Caco-2 (cell line): ENCODE data around the gene PRDM10. TPM values are rescaled to one million over a fixed set of nuclear protein-coding genes. Genes with fewer than 3 reads are reported as not detected.

Source experiments
- BruUV-seq: library from RNA; stranded (reverse); fragments of 400-500 nt; replicated peaks from 2 replicates; lab custom pipeline; 2021; lab: Mats Ljungman, UMichigan
- CTCF ChIA-PET: fragments of 300-600 bp; sonication (Branson Sonifier 250); formaldehyde crosslinking; loops from one replicate; lab custom pipeline; 2022; ENCODE audit warnings: antibody characterized with exemption; lab: Charles Lee
- POLR2A ChIA-PET: fragments of 300-600 bp; sonication (Branson Sonifier 250); formaldehyde crosslinking; loops from one replicate; lab custom pipeline; 2022; ENCODE audit warnings: antibody characterized with exemption; lab: Charles Lee
- DNase-seq, 2 experiments: peaks; one replicate each; pipeline versions ENCODE4 v3.0.0 to v3.0.0-alpha.2; 2020 to 2022
- H3K27me3 ChIP-seq: replicated peaks from 2 replicates; pipeline ENCODE4 v1.6.0; 2011; ENCODE audit warnings: low read length; ENCODE audit not compliant: control insufficient read depth, insufficient read depth
- H3K36me3 ChIP-seq: 2 replicates; pipeline ENCODE4 v1.5.1; 2011; ENCODE audit warnings: low read length; ENCODE audit not compliant: control insufficient read depth, insufficient read depth
- H3K4me1 ChIP-seq: fragments of 250-450 bp; sonication (Bioruptor Pico); 2 replicates; pipeline ENCODE4 v1.5.1; 2020; ENCODE audit warnings: mild to moderate bottlenecking
- H3K4me3 ChIP-seq: 2 replicates; pipeline ENCODE4 v1.5.1; 2011; ENCODE audit warnings: low read depth, mild to moderate bottlenecking, control low read depth, low read length
- H3K9me3 ChIP-seq: fragments of 250-450 bp; sonication (Bioruptor Pico); 2 replicates; pipeline ENCODE4 v1.5.1; 2020; ENCODE audit warnings: mild to moderate bottlenecking, moderate library complexity
- H3K27ac Mint-ChIP-seq: one replicate; pipeline ENCODE4 v1.8.0; 2022; ENCODE audit warnings: mixed read lengths; ENCODE audit not compliant: unreplicated experiment
- H3K27me3 Mint-ChIP-seq: one replicate; pipeline ENCODE4 v1.8.0; 2022; ENCODE audit warnings: mixed read lengths; ENCODE audit not compliant: insufficient read depth, unreplicated experiment
- H3K36me3 Mint-ChIP-seq: one replicate; pipeline ENCODE4 v1.8.0; 2022; ENCODE audit warnings: mild to moderate bottlenecking, mixed read lengths; ENCODE audit not compliant: insufficient read depth, unreplicated experiment
- H3K4me1 Mint-ChIP-seq: one replicate; pipeline ENCODE4 v1.8.0; 2022; ENCODE audit warnings: low read depth, mixed read lengths; ENCODE audit not compliant: unreplicated experiment
- H3K4me3 Mint-ChIP-seq: one replicate; pipeline ENCODE4 v1.8.0; 2022; ENCODE audit warnings: mild to moderate bottlenecking, moderate library complexity, mixed read lengths; ENCODE audit not compliant: unreplicated experiment
- H3K9me3 Mint-ChIP-seq: one replicate; pipeline ENCODE4 v1.8.0; 2022; ENCODE audit warnings: mixed read lengths; ENCODE audit not compliant: unreplicated experiment
- CTCF ChIP-seq, 2 experiments: fragments of 200-600 bp in 1 of 2; IDR thresholded peaks; 1 replicate in 1 of 2; 2 replicates in 1 of 2; pipeline versions ENCODE4 v1.5.1 to v1.8.0; 2011 to 2022; ENCODE audit warnings: antibody characterized with exemption in 1 of 2, control low read depth in 1 of 2, inconsistent platforms in 1 of 2, low read depth in 1 of 2, low read length in 1 of 2, mild to moderate bottlenecking in 1 of 2, moderate library complexity in 1 of 2; ENCODE audit not compliant: insufficient read depth in 1 of 2, severe bottlenecking in 1 of 2, unreplicated experiment in 1 of 2
- intact Hi-C: fragments of 100-400 bp; cut with micrococcal nuclease; formaldehyde crosslinking; loops from one replicate; pipeline ENCODE4 v1.10.0; 2022; ENCODE audit not compliant: unreplicated experiment
- total RNA-seq: library from RNA; stranded (reverse); gene quantifications from 2 replicates; pipeline ENCODE4 v1.2.3, GENCODE V29; 2022

Gene PRDM10
- total RNA-seq, 1 experiment from 2014 or later, result 11.8 TPM

DNA sequence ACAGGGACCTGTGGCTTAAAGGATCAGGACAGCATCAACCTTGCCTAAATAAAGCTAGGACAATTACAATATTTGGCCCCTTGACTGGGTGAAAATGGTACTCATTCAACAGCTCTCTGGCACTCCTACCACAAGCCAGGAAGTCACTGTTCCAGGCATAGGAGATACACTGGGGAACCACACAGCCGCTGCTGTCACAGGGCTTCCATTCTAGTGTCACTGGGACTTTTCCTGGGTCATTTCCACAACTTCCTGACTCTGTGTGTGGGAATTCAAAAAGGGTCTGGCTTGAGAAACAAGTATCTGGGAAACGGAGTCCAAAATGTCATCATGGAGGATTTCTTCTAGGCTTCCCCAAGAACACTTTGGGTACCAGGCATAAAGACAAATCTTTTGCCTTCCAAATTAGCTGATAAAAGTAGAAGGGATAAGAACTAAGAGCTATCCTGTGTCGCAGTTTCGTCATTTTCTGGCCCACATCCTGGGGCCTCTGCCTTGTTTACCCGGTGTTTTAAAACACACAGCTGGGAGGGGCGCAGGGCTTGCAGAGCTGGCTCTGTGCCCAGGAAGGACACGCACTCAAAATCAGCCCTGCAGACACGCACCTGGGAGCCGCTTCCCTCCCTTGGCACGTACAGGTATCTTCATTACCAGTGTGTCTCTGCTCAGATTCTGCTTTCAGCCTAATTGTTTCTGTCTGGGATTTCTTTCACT is 149.0 kb downstream of the PRDM10 start:
- Histone ChIP-seq H3K4me3 (no peak overlapping the region), H3K9me3 (no peaks in the 10 kb centered on the region), H3K4me1 (peaks cover 21% of the 10 kb centered on the region), H3K27me3 (no peaks in the 10 kb centered on the region), H3K36me3 (peaks cover 2% of the 10 kb centered on the region; the same call in 1 of the 2 replicates)
- no TSS peak for BruUV-seq
- Mint-ChIP-seq H3K27me3 (no peaks in the 10 kb centered on the region), H3K9me3 (no peaks in the 10 kb centered on the region), H3K36me3 (peaks cover 53% of the 10 kb centered on the region), H3K4me1 (peaks cover 55% of the 10 kb centered on the region), H3K27ac (peak overlapping the region; percentile 67), H3K4me3 (no peak overlapping the region)
- CTCF ChIA-PET, result interaction anchor here (0.5 to 1.0 kb wide), 3 partner anchors 30 to 66 kb away, joined by 3 to 11 read pairs (median 5); no protein-coding TSS in a partner anchor
- POLR2A ChIA-PET, result interaction anchor here (0.9 to 1.0 kb wide), 2 partner anchors 38 to 39 kb away, joined by 3 to 4 read pairs; partner anchors contain the start of gene TMEM45B
- DNase-seq, result peak; percentile 34 to 38
- intact Hi-C loops, result loop anchor here (1.0 kb wide), 1 partner anchor 8 kb away; no protein-coding TSS in a partner anchor
- no peak for TF ChIP-seq CTCF (IDR thresholded peaks at IDR 0.05; ENCODE audit: insufficient read depth in 1 of 2, low read depth in 1 of 2, low read length in 1 of 2, severe bottlenecking in 1 of 2, unreplicated experiment in 1 of 2)

- Mint-ChIP-seq H3K9me3 (no peaks in the 10 kb centered on the region), H3K27ac (no peak overlapping the region), H3K4me3 (no peak overlapping the region), H3K27me3 (no peaks in the 10 kb centered on the region), H3K4me1 (peaks cover 49% of the 10 kb centered on the region), H3K36me3 (peaks cover 41% of the 10 kb centered on the region)
- H3K9me3 ChIP-seq, result no peaks in the 10 kb centered on the region
- peaks cover 2% of the 10 kb centered on the region; the same call in 1 of the 2 replicates for H3K36me3 ChIP-seq
- DNase-seq, result no peak
- no TSS peak for BruUV-seq
- TF ChIP-seq CTCF (IDR thresholded peaks at IDR 0.05; ENCODE audit: insufficient read depth in 1 of 2, low read depth in 1 of 2, low read length in 1 of 2, severe bottlenecking in 1 of 2, unreplicated experiment in 1 of 2), result no peak
- H3K27me3 ChIP-seq, result no peaks in the 10 kb centered on the region
- ChIA-PET POLR2A (no interaction called here), CTCF (no interaction called here)
- H3K4me1 ChIP-seq, result peaks cover 25% of the 10 kb centered on the region
- H3K4me3 ChIP-seq, result no peak overlapping the region
- intact Hi-C loops, result no loop called here
Observed at GRCh38 chr11:129852125-129852740, 150.4 kb downstream of the PRDM10 start.

Other genes with a start within 250 kb of the PRDM10 start
- 58.2 and 60.0 TPM in 2 replicates for gene TMEM45B, start 187.0 kb downstream of the PRDM10 start, total RNA-seq
- gene NFRKB, start 107.3 kb downstream of the PRDM10 start, total RNA-seq, result 101 and 104 TPM in 2 replicates
- 1,761 and 2,076 TPM in 2 replicates for gene APLP2, start 67.1 kb upstream of the PRDM10 start, total RNA-seq
- 298 and 304 TPM in 2 replicates for gene ST14, start 156.9 kb upstream of the PRDM10 start, total RNA-seq